CD4-positive, alpha-beta T cell treated with Interleukin-10 for 1 hour (primary cell): ENCODE measurements around the gene CPT1A.

Experiments
- DNase-seq: peaks from one replicate; pipeline ENCODE4 v3.0.0-alpha.2; 2020

Gene CPT1A

DNA sequence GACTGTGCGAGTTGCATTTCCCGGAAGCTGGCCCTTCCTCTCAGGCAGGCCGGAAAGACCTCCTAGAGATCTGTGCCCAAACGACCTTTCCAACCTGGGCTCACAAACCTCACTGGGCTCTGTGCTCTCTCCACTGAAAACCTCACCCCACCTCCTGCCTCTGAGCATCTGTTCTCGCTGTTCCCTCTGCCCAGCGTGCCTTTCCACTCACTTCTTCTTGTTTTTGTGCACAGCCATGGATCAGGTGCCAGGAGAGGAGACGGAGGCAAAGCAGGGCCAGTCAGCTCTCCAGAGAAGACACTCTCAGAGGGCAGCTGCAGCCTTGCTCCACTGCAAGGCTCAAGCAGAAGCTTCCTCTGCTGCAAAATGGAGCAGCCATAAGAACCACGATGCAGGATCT lies 10.9 kb upstream of the CPT1A start:
- no peak for DNase-seq

DNA sequence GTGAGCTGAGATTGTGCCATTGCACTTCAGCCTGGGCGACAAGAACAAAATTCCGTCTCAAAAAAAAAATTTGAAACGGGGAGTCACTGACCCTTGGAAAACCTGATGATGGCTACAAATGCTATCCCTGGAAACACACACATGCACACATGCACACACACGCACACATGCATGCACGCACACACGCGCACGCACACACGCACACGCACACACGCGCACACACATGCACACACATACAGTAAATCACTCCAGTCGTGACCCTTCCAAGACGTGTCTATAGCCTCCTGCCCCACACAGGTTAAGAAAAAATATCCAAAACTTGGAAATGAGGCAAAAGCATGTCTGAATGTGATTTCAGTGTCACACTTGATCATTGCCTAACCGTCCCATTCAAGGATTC lies 6.7 kb upstream of the CPT1A start:
- no peak for DNase-seq

DNA sequence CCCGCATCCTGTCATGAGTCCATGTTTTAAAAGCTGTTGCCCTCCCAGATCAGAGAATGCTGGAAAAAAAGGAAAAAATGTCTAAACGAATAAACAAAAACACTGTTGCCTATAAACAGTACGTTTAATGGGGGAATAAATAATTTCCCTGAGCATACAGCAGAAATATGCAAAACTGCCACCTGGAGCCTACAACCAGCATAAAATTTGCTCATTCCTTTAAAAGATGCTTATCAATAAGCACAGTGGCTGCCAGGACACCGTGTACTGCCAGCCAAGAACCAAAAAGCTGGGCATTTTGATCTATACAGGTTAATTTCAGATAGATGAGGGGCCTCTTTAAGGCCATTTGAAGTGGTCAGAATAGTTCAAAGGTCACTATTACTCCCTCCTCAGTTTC lies 5.7 kb upstream of the CPT1A start:
- no peak for DNase-seq

DNA sequence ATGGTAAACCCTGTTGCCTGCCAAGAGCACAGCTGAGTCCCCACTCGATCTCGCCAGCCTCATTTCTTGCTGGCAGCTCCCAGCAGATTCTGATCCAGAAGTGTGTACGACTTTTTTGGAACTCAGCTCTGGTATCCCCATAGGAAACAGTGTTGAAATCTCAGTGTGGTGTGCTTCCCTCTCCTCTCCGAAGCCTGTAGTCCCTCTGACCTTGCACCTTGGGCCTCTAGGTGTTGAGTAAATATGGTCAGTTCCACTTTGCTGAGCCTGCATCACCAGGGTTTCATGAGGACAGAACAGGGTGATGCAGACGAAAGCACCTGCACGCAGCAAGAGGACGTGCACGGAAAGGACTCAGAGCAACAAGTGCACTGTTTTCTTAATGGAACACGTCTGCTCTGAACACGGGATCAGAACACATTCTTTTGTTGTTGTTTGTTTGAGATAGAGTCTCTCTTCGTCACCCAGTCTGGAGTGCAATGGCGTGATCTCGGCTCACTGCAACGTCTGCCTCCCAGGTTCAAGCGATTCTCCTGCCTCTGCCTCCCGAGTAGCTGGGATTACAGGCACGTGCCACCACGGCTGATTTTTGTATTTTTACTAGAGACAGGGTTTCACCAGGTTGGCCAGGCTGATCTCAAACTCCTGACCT lies 3.8 kb upstream of the CPT1A start:
- no peak for DNase-seq

DNA sequence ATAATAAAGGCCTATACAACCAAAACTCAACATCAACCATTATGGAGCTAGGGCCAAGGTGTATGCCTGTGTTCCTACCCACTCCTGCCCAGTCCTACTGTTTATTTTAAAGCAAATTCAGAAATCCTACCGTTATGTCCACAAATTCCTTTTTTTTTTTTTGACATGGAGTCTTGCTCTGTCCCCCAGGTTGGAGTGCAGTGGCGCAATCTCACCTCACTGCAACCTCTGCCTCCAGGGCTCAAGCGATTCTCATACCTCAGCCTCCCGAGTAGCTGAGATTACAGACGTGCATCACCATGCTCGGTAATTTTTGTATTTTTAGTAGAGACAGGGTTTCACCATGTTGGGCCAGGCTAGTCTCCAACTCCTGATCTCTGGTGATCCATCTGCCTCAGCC lies 3.1 kb upstream of the CPT1A start:
- no peak for DNase-seq

- DNase-seq: no peak
These were observed 2.7 kb upstream of the CPT1A start for GRCh38 chr11:68844376-68844775.

DNA sequence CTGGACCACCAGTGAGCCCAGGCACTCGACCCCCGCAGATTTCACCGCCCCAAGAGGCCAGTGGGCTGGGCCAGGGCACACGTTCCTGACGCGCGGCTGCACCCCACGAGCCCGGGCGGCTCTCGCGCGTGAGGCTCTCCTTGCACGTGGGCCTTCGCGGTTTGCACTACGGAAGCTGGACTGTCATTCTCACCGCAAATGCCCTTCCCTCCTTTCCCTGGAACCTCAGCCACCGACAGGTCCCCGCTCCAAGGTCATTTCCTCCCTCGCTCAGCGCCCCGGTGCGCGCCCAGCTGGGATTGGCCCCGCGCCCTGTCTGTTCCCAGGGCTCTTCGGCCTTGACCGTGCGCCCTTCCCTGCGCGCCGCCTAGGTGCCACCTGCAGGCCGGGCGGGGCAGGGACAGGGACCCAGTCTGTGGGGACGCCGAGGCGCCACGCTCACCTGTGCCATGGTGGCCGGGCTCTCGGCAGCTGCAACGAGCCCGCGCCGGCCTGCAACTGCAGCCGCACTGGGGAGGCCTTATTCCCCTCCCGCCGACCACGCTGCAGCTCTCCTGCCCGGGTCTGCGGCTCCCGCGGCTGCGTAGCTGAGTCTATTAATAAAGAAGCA lies 2.1 kb upstream of the CPT1A start:
- DNase-seq: peak; percentile 76

DNA sequence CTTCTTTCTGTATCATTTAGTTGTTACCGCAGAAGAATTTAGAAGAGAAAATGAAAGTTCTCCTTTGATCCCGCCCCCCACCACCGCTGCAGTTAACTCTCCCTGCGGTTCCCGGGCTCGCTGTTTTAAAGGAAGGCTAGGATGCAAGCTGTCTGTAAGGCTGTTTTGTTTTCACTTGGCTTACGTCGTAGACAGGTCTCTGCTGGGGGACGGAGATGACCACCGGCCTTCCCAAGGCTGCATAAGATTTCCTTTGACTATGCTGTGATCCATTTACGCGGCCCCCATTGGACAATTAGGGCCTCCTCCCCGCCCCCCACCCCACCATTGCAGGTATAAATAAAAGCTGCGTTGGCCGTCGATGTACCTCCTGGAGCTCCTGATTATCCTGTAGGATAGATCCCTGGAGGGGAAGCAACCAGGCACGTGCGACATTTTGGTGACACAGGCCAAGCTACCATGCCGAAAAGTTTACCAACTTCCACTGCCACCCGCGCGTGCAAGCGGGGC lies 1.4 kb upstream of the CPT1A start:
- peak; percentile 53 for DNase-seq

GRCh38 chr11:68842427-68843051 lies 823 bp upstream of the CPT1A start:
- peak; percentile 9 for DNase-seq

- peak; percentile 31 for DNase-seq
These were observed 759 bp downstream of the CPT1A start for GRCh38 chr11:68840661-68841653.

DNA sequence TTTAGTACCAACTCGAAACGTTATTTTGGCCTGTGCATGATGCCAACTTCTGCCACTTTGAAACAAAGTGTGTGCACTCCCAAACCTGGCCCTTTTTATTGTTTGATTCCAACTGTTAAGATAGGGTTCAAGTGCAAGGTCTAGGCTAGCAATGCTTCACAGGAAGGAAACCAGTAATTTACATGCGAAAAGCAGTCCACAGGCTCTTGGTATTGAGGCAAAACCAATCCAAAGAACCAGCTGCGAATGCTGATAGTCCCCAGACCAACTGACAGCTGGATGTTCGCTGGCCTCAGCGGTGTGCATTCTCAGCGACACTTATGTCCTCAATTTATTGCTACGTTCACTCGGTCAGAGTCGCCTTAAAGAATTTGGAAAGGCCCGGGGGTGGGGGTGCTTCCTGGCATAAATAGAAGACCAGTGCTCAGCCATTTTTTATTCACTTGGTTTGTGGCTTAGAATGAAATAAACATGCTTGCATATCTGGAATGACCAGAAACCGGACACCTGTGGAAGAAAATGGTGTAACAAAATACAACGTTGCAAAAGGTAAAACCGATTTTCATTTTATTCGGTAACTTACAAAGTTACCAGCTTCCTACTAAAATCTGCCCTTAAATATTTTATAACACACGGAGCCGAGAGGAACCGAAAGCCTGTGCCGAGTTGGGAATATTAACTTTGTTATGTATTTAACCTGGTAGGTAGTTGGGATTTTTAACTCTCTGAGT lies 1.6 kb downstream of the CPT1A start:
- DNase-seq: peak; percentile 33

DNA sequence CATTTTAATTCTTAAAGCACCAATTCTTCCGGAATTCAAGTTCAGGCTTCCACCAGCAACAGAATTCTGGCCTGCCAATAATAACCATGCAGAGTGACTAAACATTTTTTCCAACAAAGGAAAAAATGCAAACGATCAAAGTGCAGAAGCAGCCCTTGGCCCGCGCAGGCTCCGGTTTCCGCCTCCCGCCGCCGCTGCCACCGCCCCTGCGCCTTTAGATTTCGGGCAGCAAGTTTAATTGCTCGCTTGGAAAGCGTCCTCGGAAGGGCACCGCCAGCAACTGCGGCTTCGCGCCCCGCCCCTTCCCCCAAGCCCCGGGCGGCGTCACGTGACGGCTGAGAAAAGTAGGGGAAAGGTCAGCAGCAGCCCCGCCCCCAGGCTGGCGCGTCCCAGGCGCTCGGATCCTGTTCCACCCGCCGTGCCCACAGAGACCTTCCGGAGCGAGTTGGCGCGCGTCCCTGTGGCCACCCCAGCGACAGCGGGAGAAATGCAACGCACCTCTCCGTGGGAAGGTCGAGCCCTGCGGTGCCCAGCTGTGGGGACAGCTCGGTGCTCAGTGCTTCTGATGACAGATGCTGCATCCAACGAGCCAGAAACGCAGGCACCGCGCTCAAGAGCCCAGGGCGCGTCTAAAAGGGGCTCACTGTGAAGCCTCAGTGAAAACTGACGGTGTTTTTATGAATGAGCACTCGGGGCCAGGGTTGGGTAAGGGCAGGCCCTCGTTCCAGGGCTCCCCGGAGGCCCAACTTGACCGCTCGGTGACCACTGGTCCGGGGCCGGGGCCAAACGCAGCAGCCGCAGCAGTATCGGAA lies 2.5 kb downstream of the CPT1A start:
- DNase-seq: peak; percentile 93

DNA sequence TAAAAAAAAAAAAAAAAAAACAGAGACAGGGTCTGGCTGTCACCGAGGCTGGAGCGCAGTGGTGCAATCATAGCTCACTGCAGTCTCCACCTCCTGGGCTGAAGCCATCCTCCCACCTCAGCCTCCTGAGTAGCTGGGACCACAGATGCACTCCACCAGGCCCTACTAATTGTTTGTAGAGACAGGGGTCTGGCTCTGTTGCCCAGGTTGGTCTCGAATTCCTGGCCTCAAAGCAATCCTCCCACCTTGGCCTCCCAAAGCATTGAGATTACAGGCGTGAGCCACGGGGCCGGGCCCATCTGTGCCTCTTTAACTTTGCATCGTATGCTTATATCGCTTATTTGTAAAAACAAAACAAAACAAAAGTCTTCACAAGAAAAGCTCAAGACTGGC lies 3.1 kb downstream of the CPT1A start:
- DNase-seq: peak; percentile 30

DNA sequence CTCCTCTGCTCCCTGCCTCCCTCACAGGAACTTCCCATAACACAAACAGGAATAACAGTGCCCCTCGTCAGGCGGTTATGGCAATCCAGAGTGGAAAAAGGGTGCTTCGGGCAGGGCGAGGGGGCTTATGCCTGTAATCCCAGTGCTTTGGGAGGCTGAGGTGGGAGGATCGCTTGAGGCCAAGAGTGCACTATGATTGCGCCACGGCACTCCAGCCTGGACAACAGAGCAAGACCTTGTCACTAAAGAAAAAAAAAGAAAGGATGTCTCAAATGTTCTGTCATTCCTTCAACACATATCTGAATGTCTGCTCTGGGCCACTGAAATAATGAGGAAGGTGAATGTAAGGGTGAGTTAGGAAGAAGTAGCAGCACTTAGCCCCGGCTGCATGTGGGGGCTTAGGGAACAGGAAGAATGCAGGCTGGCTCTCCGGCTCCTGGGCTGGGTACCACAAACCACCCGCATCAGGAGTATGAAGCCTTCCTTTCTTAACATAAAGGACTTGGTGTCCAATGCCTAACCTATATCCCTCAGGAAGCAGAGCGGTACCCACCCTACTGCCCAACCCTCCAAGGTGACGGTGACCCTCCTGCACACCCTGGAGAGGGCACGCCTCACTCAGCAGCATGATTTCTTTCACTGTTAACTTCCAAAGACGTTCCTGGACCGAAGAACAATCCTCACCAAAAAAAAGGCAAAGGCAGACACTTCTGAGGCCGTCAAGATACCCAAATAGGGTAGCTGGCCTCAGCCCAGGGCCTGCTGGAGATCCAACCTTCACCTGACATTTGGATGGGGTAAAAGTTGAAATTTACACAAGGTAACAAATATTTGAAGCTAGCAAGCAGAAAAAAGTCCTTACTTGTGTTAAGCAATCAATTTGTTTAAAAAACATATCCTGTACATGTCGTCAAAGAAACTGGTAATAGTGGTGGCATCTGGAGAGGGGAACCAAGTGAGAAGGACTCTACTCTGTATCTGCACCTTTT lies 3.8 kb downstream of the CPT1A start:
- no peak for DNase-seq

- DNase-seq: no peak
These were observed 6.0 kb downstream of the CPT1A start for GRCh38 chr11:68835749-68836148.

GRCh38 chr11:68835328-68835727 lies 6.4 kb downstream of the CPT1A start:
- no peak for DNase-seq

- no peak for DNase-seq
These were observed 9.1 kb downstream of the CPT1A start for GRCh38 chr11:68832476-68833181.

GRCh38 chr11:68831124-68831523 lies 10.6 kb downstream of the CPT1A start:
- DNase-seq: no peak

- no peak for DNase-seq
These were observed 12.1 kb downstream of the CPT1A start for GRCh38 chr11:68829581-68829980.

DNA sequence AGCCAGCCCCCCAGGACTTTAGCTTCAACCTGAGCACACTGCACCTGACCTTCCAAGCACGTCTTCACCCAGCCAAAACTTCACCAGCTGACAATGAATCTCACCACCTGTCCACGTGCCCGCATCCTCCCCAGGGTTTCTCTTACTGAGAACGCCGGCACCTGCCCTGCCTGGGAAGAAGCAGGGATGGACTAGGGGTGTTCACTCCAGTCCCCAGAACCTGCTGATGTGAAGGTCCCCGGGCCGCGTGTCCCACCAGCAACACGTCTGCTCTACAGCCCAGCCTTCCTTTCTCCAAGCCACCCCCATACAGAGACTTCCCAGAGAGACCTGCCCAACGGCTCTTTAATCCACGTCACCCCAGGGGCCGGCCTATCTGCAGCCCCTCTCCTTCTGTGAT lies 12.8 kb downstream of the CPT1A start:
- no peak for DNase-seq
